Breast epithelium (tissue), 4 donors: ENCODE measurements around the gene RPS6KB2. TPM values are rescaled to one million over a fixed set of nuclear protein-coding genes. Genes with fewer than 3 reads are reported as not detected.

Experiments used
- DNase-seq, 2 donors: peaks; one replicate each; pipeline ENCODE4 v3.0.0-alpha.2; 2019; ENCODE audit warnings: low spot score in 2 of 2
- H3K27ac ChIP-seq, 2 donors: fragments of 200-600 bp; sonication (generic) in 1 of 2; one replicate each; pipeline ENCODE4 v1.5.1; 2016 to 2019; ENCODE audit warnings: mild to moderate bottlenecking in 1 of 2
- H3K27me3 ChIP-seq, 2 donors: fragments of 200-600 bp; sonication (generic) in 1 of 2; one replicate each; pipeline versions ENCODE4 v1.5.1 to v1.6.0; 2017 to 2019; ENCODE audit warnings: control low read depth in 1 of 2, mild to moderate bottlenecking in 1 of 2
- H3K36me3 ChIP-seq: fragments of 200-600 bp; one replicate; pipeline ENCODE4 v1.5.1; 2019
- H3K4me1 ChIP-seq, 2 donors: fragments of 200-600 bp; sonication (generic); one replicate each; pipeline ENCODE4 v1.5.1; 2016 to 2019; ENCODE audit warnings: control low read depth in 1 of 2
- H3K4me3 ChIP-seq, 3 donors: fragments of 200-600 bp; sonication (generic); 1 replicate in 2 of 3; 2 replicates in 1 of 3; pipeline ENCODE4 v1.5.1; 2016 to 2019; ENCODE audit warnings: mild to moderate bottlenecking in 3 of 3, moderate library complexity in 2 of 3
- H3K9me3 ChIP-seq, 2 donors: fragments of 200-600 bp; sonication (generic) in 1 of 2; one replicate each; pipeline ENCODE4 v1.5.1; 2016 to 2019; ENCODE audit warnings: control low read depth in 1 of 2
- POLR2A ChIP-seq: fragments of 450-650 bp; IDR thresholded peaks from one replicate; pipeline ENCODE4 v1.6.1; 2016; ENCODE audit warnings: antibody characterized with exemption, mild to moderate bottlenecking, moderate library complexity
- POLR2AphosphoS5 ChIP-seq, 3 donors: sonication (generic); formaldehyde crosslinking; IDR thresholded peaks; one replicate each; pipeline ENCODE4 v1.6.1; 2017; ENCODE audit warnings: antibody characterized with exemption in 3 of 3
- intact Hi-C: fragments of 100-400 bp; cut with DNase I; formaldehyde crosslinking; loops from one replicate; pipeline ENCODE4 v1.15.1; 2023; ENCODE audit warnings: low total_unique reads
- total RNA-seq, 3 donors: library from RNA; depleted of rRNA; stranded (reverse); fragments of >200 nt; gene quantifications; one replicate each; pipeline ENCODE4 v1.1.0, GENCODE V29; 2016
- TF ChIP-seq, protein P1 (sequence below), 3 donors: fragments of 450-650 bp; IDR thresholded peaks; one replicate each; pipeline ENCODE4 v1.5.1; 2016 to 2017; ENCODE audit warnings: antibody characterized with exemption in 3 of 3, mild to moderate bottlenecking in 3 of 3, moderate library complexity in 3 of 3

Gene RPS6KB2
- total RNA-seq, 3 donors from 2014 or later, result 28.0 to 41.6 (median 40.1) TPM

DNA sequence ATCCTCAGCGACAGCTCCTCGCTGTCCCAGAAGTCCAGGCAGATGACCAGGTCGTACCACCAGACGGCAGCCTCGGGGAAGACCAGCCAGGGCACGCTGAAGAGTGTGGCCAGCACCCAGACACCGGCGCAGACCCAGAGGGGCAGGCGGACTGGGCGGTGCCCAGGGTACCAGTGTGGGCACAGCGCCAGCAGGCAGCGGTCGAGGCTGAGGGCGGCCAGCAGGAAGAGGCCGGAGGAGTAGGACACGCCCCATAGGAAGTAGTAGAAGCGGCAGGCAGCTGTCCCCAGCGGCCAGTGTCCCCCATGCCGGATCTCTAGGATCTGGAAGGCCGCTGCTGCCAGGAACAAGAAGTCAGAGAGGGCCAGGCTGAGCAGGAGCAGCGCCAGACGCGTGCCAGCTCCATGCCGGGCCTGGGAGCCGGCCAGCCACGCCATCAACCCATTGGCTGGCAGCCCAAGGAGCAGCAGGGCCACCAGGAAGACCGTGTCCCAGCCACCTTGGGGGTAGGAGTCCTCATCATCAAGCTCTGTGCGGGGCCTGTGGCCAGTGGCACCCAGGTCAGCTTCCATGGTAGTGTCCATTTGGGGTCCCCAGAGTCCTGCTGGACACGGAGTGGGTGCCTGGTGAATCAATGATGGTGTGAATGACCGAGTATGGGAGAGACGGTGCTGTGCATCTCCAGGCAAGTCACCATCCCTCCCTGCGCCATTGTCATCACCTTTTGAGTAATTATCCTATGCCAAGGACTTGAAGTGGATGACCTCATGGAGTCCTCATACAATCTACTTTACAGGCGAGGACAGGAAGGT is 24.1 kb downstream of the RPS6KB2 start, which contains the start of gene GPR152:
TSS of gene GPR152 (minus strand) at position 589 of the 812 bp plus-strand sequence. CDS start at position 584, 5 bp downstream.
- Histone ChIP-seq H3K27me3 (peaks cover 0 to 2% of the 10 kb centered on the region in 2 donors), H3K9me3 (no peaks in the 10 kb centered on the region), H3K4me1 (no peaks in the 10 kb centered on the region), H3K36me3 (no peaks in the 10 kb centered on the region), H3K27ac (peak within 1 kb of the TSS; percentile 62 to 76), H3K4me3 (peak within 1 kb of the TSS; percentile 12 to 52 (median 26))
- no peak for DNase-seq
- intact Hi-C loops, result no loop called here
- TF ChIP-seq POLR2AphosphoS5 (IDR thresholded peaks at IDR 0.05), result no peak
- TF ChIP-seq, protein P1, sequence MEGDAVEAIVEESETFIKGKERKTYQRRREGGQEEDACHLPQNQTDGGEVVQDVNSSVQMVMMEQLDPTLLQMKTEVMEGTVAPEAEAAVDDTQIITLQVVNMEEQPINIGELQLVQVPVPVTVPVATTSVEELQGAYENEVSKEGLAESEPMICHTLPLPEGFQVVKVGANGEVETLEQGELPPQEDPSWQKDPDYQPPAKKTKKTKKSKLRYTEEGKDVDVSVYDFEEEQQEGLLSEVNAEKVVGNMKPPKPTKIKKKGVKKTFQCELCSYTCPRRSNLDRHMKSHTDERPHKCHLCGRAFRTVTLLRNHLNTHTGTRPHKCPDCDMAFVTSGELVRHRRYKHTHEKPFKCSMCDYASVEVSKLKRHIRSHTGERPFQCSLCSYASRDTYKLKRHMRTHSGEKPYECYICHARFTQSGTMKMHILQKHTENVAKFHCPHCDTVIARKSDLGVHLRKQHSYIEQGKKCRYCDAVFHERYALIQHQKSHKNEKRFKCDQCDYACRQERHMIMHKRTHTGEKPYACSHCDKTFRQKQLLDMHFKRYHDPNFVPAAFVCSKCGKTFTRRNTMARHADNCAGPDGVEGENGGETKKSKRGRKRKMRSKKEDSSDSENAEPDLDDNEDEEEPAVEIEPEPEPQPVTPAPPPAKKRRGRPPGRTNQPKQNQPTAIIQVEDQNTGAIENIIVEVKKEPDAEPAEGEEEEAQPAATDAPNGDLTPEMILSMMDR (IDR thresholded peaks at IDR 0.05), result peak in 1 of 3 donors; percentile 11
- TF ChIP-seq POLR2A, result no peak

DNA sequence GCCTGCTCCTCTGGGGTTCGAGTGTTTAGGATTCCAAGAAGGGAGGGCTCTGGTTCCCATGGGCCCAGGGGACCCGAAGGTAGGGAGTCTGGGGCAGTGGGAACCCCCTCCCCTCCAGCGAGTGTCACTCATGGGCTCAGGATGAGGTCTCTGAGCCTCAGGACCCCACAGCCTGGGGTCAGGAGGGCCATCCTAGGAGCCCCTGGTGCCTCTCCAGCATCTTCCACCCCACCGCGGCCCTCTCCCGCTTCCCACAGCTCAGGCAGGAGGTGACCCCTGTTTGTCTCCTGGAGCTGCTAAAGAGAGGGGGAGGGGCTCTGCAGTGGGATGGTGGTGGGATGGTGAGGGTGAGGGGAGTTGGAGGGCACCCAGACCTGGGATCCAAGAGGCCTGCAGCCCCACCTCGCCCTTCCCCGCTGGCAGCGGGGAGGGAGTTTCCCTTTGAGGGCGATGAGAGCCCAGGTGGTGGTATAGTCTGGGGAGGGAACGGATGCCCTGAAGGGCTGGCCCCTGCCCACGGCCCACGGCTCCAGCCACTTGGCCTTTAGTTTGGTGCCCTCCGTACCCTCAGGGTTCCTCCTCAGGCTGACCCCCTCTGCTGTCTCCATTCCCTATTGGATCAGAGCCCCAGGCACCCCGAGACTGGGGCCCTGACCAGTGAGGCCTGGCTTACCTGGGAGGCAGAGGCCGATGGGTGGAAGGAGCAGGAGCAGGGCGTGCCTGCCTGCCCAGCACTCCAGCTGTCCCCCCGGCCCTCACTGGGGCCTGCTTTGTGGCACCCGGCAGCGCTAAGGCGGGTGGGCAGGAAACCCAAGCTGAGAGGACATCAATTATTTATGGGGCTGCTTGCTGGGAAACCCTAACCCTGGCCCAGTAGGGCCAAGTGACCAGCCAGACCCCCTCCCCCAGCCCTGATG is 25.8 kb downstream of the RPS6KB2 start:
- intact Hi-C loops, result no loop called here
- Histone ChIP-seq H3K4me1 (no peaks in the 10 kb centered on the region), H3K9me3 (no peaks in the 10 kb centered on the region), H3K4me3 (no peak overlapping the region), H3K27me3 (peaks cover 0 to 2% of the 10 kb centered on the region in 2 donors), H3K36me3 (no peaks in the 10 kb centered on the region), H3K27ac (no peak overlapping the region)
- no peak for DNase-seq
- TF ChIP-seq POLR2A (no peak), POLR2AphosphoS5 (IDR thresholded peaks at IDR 0.05) (no peak)
- TF ChIP-seq, protein P1 (IDR thresholded peaks at IDR 0.05), result no peak

DNA sequence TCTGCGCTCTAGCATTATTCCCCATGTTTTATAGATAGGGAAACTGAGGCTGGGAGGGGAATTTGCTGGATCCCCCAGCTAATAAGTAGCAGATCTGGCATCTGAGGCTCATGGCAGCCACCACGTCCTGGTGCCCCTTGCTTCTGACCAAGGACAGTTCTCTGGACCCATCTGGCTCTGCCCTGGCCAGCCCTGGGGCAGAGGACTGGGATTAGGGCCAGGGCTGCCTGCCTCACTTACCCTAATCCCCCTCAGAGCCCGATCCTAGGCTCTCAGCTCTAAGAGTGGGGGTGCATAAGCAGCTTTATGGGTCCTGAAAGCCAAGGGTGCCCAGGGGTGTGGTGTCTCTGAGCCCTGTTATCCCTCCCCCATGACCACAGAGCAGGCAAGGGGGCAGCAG is 26.8 kb downstream of the RPS6KB2 start, which contains the start of gene CABP4:
TSS of gene CABP4 (plus strand) at position 301 of the 400 bp plus-strand sequence. CDS start at position 371, 70 bp downstream.
- Histone ChIP-seq H3K4me3 (no peak within 1 kb of the TSS), H3K9me3 (no peaks in the 10 kb centered on the region), H3K36me3 (no peaks in the 10 kb centered on the region), H3K27me3 (peaks cover 0 to 2% of the 10 kb centered on the region in 2 donors), H3K4me1 (no peaks in the 10 kb centered on the region), H3K27ac (no peak within 1 kb of the TSS)
- no peak for DNase-seq
- TF ChIP-seq POLR2AphosphoS5 (IDR thresholded peaks at IDR 0.05), result no peak
- TF ChIP-seq, protein P1 (IDR thresholded peaks at IDR 0.05), result no peak
- no peak for TF ChIP-seq POLR2A
- intact Hi-C loops, result no loop called here

DNA sequence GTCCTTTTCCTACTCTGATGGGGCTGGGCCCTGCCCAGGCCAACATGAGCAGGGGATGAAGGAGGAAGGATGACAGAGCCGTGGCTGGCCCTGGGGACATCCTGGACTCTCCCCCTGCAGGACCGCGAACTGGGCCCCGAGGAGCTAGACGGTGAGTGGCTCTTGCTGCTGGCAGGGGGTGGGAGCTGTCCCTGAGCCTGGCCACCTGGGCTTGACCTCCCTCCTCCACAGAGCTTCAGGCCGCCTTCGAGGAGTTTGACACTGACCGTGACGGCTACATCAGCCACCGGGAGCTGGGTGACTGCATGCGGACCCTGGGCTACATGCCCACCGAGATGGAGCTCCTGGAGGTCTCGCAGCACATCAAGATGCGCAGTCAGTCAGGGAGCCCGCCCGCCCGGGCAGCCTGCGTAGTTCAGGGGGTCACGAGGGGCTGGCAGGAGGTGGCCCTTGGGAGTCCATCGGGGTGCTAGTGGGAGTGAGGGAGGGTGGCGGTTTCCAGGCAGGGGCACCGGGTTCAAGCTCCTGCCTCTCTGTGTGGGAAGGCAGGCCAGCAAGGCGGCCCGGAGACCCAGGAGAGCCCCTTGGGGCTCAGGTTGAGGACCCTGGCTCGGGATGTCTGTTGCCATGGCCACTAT is 27.9 kb downstream of the RPS6KB2 start:
- Histone ChIP-seq H3K9me3 (no peaks in the 10 kb centered on the region), H3K36me3 (no peaks in the 10 kb centered on the region), H3K4me1 (no peaks in the 10 kb centered on the region), H3K27me3 (peaks cover 0 to 2% of the 10 kb centered on the region in 2 donors), H3K4me3 (no peak overlapping the region), H3K27ac (no peak overlapping the region)
- no peak for DNase-seq
- intact Hi-C loops, result no loop called here
- TF ChIP-seq POLR2A (no peak), POLR2AphosphoS5 (IDR thresholded peaks at IDR 0.05) (no peak)
- TF ChIP-seq, protein P1 (IDR thresholded peaks at IDR 0.05), result no peak
